Vagina (tissue), 2 donors: Measurements from ENCODE around the gene SYCN. TPM values are rescaled to one million over a fixed set of nuclear protein-coding genes. Genes with fewer than 3 reads are reported as not detected.

ENCODE experiments used
- DNase-seq, 2 donors: peaks; one replicate each; pipeline ENCODE4 v3.0.0-alpha.2; 2017; ENCODE audit errors: extremely low spot score in 2 of 2
- H3K27ac ChIP-seq: fragments of 200-600 bp; sonication (generic); one replicate; pipeline ENCODE4 v1.5.1; 2019
- H3K27me3 ChIP-seq: fragments of 200-600 bp; sonication (generic); one replicate; pipeline ENCODE4 v1.5.1; 2019
- H3K36me3 ChIP-seq, 2 donors: fragments of 200-600 bp; sonication (generic); one replicate each; pipeline ENCODE4 v1.5.1; 2017 to 2019
- H3K4me1 ChIP-seq: fragments of 200-600 bp; sonication (generic); one replicate; pipeline ENCODE4 v1.5.1; 2019
- H3K4me3 ChIP-seq, 2 donors: fragments of 200-600 bp; sonication (generic); 1 replicate in 1 of 2; 2 replicates in 1 of 2; pipeline ENCODE4 v1.5.1; 2016 to 2019
- H3K9me3 ChIP-seq: fragments of 200-600 bp; sonication (generic); one replicate; pipeline ENCODE4 v1.5.1; 2019
- POLR2A ChIP-seq, 2 donors: fragments of 450-650 bp; IDR thresholded peaks; one replicate each; pipeline ENCODE4 v1.6.1; 2017; ENCODE audit warnings: antibody characterized with exemption in 2 of 2, mild to moderate bottlenecking in 2 of 2, moderate library complexity in 2 of 2
- POLR2AphosphoS5 ChIP-seq, 2 donors: sonication (generic); formaldehyde crosslinking; IDR thresholded peaks; one replicate each; pipeline ENCODE4 v1.9.0; 2017; ENCODE audit warnings: antibody characterized with exemption in 2 of 2, mild to moderate bottlenecking in 2 of 2, low read depth in 1 of 2; ENCODE audit not compliant: insufficient read depth in 1 of 2
- intact Hi-C: fragments of 100-400 bp; cut with DNase I; formaldehyde crosslinking; loops from one replicate; pipeline ENCODE4 v1.15.1; 2023
- total RNA-seq: library from RNA; depleted of rRNA; stranded (reverse); fragments of >200 nt; gene quantifications from one replicate; pipeline ENCODE4 v1.2.3, GENCODE V29; 2016
- TF ChIP-seq, protein P1 (sequence below), 3 experiments: fragments of 450-650 bp in 2 of 3; fragments of 200-600 bp in 1 of 3; sonication (generic) in 1 of 3; IDR thresholded peaks; one replicate each; pipeline ENCODE4 v1.5.1; 2017 to 2019; ENCODE audit warnings: antibody characterized with exemption in 3 of 3, mild to moderate bottlenecking in 2 of 3, moderate library complexity in 2 of 3

Gene SYCN
- total RNA-seq, 1 donor from 2014 or later: not detected

DNA sequence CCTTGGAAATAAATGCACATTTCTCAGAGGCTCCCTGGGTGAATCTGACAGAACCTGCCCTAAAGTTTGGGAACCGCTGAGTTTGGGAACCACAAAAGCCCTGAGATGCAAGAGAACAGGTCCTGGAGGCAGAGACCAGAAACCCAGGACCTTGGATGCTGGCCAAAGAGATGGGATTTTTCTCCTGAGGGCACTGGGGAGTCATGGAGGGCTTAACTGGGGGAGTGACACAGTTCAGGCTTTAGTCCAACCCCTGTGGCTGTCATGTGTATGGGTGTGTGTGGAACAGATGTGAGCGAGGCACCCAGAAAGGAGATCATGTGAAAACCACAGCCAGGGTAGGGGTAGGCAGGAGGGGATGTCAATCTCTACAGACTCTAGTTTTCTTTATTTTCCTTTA is 11.2 kb downstream of the SYCN start:
- no peaks in the 10 kb centered on the region for H3K27me3 ChIP-seq
- TF ChIP-seq POLR2AphosphoS5 (IDR thresholded peaks at IDR 0.05; ENCODE audit: insufficient read depth in 1 of 2, low read depth in 1 of 2) (no peak), POLR2A (IDR thresholded peaks at IDR 0.05) (no peak)
- TF ChIP-seq, protein P1, sequence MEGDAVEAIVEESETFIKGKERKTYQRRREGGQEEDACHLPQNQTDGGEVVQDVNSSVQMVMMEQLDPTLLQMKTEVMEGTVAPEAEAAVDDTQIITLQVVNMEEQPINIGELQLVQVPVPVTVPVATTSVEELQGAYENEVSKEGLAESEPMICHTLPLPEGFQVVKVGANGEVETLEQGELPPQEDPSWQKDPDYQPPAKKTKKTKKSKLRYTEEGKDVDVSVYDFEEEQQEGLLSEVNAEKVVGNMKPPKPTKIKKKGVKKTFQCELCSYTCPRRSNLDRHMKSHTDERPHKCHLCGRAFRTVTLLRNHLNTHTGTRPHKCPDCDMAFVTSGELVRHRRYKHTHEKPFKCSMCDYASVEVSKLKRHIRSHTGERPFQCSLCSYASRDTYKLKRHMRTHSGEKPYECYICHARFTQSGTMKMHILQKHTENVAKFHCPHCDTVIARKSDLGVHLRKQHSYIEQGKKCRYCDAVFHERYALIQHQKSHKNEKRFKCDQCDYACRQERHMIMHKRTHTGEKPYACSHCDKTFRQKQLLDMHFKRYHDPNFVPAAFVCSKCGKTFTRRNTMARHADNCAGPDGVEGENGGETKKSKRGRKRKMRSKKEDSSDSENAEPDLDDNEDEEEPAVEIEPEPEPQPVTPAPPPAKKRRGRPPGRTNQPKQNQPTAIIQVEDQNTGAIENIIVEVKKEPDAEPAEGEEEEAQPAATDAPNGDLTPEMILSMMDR (IDR thresholded peaks at IDR 0.05): no peak
- no peak for DNase-seq
- H3K4me3 ChIP-seq: no peak overlapping the region
- no peak overlapping the region for H3K27ac ChIP-seq
- H3K36me3 ChIP-seq: no peaks in the 10 kb centered on the region
- intact Hi-C loops: no loop called here
- H3K9me3 ChIP-seq: no peaks in the 10 kb centered on the region
- H3K4me1 ChIP-seq: peaks cover 4% of the 10 kb centered on the region

DNA sequence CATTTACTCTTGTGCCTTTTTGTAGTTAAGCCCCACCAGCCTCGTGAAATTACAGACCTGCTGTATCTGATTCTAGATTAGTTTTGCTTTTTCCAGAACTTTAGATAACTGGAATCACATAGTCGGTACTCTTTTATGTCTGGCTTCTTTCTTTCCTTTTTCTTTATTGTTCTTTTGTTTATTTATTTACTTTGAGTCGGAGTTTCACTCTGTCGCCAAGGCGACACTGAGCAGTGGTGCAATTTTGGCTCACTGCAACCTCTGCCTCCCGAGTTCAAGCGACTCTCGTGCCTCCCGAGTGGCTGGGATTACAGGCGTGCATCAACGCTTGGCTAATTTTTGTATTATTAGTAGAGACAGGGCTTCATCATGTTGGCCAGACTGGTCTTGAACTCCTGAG is 13.3 kb downstream of the SYCN start:
- H3K4me3 ChIP-seq: no peak overlapping the region
- H3K4me1 ChIP-seq: no peaks in the 10 kb centered on the region
- intact Hi-C loops: no loop called here
- H3K9me3 ChIP-seq: no peaks in the 10 kb centered on the region
- H3K36me3 ChIP-seq: no peaks in the 10 kb centered on the region
- DNase-seq: no peak
- H3K27me3 ChIP-seq: no peaks in the 10 kb centered on the region
- TF ChIP-seq POLR2A (IDR thresholded peaks at IDR 0.05) (no peak), POLR2AphosphoS5 (IDR thresholded peaks at IDR 0.05; ENCODE audit: insufficient read depth in 1 of 2, low read depth in 1 of 2) (no peak)
- TF ChIP-seq, protein P1 (IDR thresholded peaks at IDR 0.05): no peak
- H3K27ac ChIP-seq: no peak overlapping the region

DNA sequence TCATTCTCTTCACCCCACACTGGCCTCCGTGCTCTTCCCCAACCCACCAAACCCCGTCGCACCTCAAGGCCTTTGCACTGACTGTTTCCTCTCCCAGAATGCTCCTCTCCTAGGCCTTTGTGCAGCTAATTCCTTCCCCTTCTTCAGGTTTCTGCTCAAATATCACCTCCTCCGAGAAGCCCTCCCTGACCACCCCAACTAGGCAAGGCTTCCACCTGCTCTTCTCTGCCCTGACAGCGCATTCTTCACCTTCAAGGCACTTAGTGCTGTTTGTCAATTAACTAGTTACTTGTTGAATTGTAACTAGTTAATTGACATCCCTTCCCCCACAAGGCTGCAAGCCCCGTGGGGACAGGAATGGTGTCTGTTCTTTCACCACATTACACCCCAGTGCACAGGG is 15.1 kb downstream of the SYCN start:
- Histone ChIP-seq H3K36me3 (no peaks in the 10 kb centered on the region), H3K27me3 (no peaks in the 10 kb centered on the region), H3K4me3 (no peak overlapping the region), H3K27ac (no peak overlapping the region), H3K9me3 (no peaks in the 10 kb centered on the region), H3K4me1 (no peaks in the 10 kb centered on the region)
- intact Hi-C loops: no loop called here
- no peak for DNase-seq
- TF ChIP-seq POLR2AphosphoS5 (IDR thresholded peaks at IDR 0.05; ENCODE audit: insufficient read depth in 1 of 2, low read depth in 1 of 2): no peak
- TF ChIP-seq, protein P1 (IDR thresholded peaks at IDR 0.05): no peak
- no peak for TF ChIP-seq POLR2A (IDR thresholded peaks at IDR 0.05)

DNA sequence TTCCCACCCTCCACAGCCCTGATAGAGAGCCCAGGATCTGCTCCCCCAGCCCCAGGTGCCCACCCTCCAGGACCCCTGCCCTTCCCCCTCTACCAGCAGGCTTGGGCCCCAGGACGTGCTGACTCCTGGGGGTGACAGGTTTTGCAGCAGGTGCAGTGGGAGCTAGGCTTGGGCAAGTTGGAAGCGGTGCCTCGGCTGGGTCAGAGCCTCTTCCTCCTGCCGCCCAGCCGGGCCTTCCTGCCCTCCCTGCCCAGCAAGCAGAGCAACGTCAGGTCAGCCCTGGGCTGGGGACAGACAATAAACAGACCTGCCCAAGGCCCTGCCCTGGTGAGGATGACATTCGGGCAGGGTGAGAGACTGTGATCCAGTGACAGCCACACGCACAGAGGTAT is 16.5 kb downstream of the SYCN start:
- intact Hi-C loops: no loop called here
- Histone ChIP-seq H3K4me1 (no peaks in the 10 kb centered on the region), H3K27me3 (no peaks in the 10 kb centered on the region), H3K27ac (no peak overlapping the region), H3K36me3 (no peaks in the 10 kb centered on the region), H3K4me3 (no peak overlapping the region), H3K9me3 (no peaks in the 10 kb centered on the region)
- TF ChIP-seq POLR2AphosphoS5 (IDR thresholded peaks at IDR 0.05; ENCODE audit: insufficient read depth in 1 of 2, low read depth in 1 of 2) (no peak), POLR2A (IDR thresholded peaks at IDR 0.05) (no peak)
- TF ChIP-seq, protein P1 (IDR thresholded peaks at IDR 0.05): peak in 1 of 3 experiments; percentile 6
- DNase-seq: no peak

DNA sequence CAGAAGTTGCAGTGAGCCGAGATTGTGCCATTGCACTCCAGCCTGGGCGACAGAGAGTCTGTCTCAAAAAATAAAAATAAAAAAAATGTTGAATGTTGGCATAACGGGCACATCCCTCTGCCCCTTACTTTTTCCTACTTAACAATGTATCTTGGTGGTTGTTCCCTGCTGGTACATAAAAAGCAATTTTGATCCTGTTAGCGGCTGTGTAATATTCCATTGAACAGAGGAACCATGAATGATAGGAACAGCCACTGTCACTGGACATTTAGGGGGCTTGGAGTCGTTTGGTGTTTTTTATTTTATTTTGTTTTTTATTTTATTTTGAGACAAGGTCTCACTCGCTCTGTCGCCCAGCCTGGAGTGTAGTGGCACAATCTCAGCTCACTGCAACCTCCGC is 17.7 kb downstream of the SYCN start:
- intact Hi-C loops: no loop called here
- H3K36me3 ChIP-seq: no peaks in the 10 kb centered on the region

More for the DNA sequence above, 17.7 kb downstream of the SYCN start:
- no peak overlapping the region for H3K27ac ChIP-seq
- DNase-seq: no peak
- no peak overlapping the region for H3K4me3 ChIP-seq
- H3K4me1 ChIP-seq: no peaks in the 10 kb centered on the region
- no peaks in the 10 kb centered on the region for H3K9me3 ChIP-seq
- TF ChIP-seq, protein P1 (IDR thresholded peaks at IDR 0.05): no peak
- TF ChIP-seq POLR2AphosphoS5 (IDR thresholded peaks at IDR 0.05; ENCODE audit: insufficient read depth in 1 of 2, low read depth in 1 of 2): no peak
- TF ChIP-seq POLR2A (IDR thresholded peaks at IDR 0.05): no peak
- no peaks in the 10 kb centered on the region for H3K27me3 ChIP-seq
